Measurements from ENCODE around the gene NECTIN1.

Gene NECTIN1

DNA sequence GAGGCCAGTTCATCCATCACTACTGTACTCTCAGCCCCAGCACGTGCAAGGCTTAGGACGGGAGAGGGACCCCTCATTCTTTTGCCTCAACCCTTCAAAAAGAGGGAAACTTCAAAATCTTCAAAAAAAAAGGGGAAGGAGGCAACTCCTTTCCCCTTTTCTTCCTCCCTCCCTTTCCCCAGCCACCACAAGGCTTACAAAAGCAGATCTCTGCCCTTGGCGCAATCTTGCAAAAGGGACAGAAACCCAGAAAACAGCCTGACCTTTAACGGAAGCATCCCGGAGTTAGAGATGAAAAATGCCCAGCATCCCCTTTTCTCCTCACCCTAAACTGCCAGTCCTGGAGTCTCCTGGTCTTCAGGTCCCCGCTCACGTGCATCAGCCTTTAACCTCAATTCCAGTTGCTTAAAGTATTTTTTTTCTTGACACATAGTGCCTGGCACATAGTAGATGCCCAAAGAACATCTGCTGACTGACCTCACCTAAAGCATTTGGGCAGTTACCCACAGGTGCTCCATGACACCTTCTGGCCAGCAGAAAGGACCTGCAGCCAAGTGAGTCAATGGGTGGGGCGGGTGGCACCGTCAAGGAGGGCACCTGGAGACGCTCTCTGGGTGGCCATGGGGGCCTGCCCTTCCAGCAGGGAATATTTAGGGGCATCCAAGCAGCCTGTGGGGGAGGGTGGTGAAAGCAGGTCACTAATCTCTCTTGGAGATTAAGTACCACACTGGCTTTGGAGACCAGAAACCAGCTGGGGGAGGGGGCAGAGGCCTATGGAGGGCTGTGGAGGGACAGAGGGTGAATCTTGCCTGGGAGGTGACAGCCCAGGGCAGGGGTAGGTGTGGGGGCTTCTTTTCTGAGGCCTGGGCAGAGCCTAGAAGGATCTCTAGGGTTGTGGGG, 16.3 kb downstream of the NECTIN1 start:
- DNase-seq, result no peak

DNA sequence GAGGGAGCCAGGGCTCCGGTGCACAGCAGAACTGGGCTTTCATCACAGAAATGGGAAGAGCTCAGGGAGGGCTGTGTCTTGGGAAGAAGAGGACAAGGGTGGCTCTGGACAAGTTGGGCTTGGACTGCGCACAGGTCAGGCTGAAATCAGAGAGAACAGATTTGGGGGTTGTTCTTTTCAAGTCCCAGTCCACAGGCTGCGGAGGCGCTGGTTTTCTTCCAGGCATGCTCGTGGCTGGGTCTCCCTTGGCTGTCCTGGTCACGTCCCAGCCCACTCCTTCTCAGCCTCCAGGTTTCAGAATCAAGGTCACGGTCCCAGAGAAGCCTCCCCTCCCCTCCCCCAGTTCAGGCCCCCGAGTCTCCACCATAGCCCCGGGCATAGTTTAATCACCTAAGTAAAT, 17.0 kb downstream of the NECTIN1 start:
- no peak for DNase-seq

GRCh38 chr11:119711476-119711875, 17.5 kb downstream of the NECTIN1 start:
- no peak for DNase-seq

- DNase-seq, result no peak
These were observed 18.6 kb downstream of the NECTIN1 start for GRCh38 chr11:119710417-119710816.

GRCh38 chr11:119709638-119710346, 19.2 kb downstream of the NECTIN1 start:
- DNase-seq, result no peak

DNA sequence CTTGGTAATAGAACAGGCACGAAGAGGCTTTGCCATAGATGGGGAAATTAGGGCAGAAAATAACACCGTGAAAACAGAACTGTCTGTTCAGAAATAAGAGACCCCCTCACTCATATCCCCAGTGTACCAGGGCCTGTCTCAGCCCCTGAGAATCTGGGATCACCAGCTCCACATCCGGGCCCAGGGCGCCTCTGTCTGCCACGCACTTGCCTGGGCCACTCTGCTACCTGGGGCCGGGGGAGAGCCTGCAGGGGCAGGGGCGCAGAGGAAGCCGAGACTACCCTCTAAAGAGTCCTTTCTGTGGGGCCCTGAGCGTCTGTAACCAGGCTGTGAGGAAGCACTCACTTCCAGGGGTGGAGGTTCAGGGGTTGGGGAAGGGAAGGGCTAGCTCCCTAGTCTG, 19.8 kb downstream of the NECTIN1 start:
- no peak for DNase-seq

- no peak for DNase-seq
These were observed 20.6 kb downstream of the NECTIN1 start for GRCh38 chr11:119708384-119708783.

DNA sequence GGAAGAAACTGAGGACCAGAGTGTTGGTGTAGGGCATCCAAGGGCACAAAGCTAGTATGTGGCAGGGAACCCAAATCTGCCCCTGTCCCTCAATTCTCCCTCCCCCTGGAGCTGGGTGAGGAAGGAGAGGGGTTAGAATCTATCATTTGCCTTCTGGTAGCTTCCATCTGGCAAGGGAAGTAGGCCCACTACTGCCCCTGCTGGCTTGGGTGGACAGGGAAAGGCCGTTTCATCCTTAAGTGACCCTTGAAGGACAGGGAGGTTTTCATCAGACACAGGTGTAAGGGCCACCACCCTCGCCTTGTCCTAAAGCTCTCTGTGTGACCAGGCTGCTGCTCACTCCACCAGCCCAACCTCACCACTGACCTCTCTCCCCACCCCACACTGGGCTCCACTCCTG, 22.1 kb downstream of the NECTIN1 start:
- no peak for DNase-seq

DNA sequence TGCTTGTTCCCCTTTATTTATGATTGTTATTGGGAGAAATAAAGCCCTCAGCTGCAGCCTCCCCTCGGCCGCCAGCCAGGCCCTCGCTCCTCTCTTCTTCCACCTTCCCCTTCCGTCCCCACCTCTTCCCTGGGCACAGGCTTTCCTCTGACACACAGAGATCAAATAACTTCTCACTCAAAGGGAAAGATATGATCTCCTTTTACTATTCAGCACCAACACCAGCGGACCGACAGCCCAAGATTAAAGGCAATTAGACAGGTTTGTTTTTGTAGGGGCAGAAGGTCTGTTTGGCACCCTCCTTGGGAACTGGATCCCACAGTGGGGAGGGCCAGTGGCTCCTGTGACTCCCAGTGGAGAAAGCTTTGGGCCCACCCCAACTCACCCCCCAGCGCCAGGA, 23.0 kb downstream of the NECTIN1 start:
- no peak for DNase-seq

GRCh38 chr11:119705362-119705761, 23.6 kb downstream of the NECTIN1 start:
- DNase-seq, result no peak

GRCh38 chr11:119704849-119705248, 24.2 kb downstream of the NECTIN1 start:
- no peak for DNase-seq

DNA sequence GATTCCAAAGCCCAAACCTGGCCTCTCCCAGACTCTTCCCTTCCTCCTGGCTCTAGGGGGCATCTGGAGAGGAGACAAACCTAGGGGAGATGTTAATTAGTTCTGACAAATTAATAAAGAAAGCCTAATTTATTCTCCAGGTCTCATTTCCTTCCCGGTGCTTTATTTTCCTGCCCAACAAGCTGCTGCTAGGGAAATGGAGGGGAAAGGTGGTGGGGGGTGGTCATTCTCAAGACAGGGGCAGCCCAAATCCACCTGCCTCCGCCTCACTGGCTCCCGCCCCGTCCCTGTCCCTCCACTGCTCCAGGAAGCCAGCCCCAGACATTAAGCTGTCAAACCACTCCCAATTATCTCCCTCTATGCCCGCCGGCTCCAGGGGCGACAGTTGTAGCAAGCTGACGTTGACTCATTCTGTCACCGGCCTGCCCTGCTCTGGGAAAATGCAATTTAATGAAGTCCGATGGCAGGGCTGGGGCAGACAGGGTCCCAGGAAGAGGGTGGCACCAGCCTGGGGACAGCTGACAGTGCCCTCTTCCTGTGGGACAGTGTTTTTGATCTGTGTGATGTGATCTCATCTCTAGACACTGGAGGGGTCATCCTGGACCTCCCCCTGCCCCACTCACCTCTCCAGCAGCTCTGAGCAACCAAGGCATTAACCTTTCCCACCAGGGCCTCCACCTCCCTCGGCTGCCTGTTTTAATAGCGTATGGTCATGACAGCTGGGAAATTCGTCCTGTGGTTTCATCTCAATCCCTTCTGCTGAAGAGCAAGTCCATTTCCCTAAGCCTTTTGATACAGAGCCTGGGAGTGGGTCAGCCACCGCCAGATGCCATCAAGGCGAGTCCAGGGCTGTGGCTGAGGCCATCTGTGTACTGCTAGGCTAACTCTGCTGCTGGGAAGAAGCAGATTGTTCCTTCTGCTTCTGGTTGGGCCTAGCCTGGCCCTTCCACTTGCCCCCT, 27.1 kb downstream of the NECTIN1 start:
- no peak for DNase-seq

DNA sequence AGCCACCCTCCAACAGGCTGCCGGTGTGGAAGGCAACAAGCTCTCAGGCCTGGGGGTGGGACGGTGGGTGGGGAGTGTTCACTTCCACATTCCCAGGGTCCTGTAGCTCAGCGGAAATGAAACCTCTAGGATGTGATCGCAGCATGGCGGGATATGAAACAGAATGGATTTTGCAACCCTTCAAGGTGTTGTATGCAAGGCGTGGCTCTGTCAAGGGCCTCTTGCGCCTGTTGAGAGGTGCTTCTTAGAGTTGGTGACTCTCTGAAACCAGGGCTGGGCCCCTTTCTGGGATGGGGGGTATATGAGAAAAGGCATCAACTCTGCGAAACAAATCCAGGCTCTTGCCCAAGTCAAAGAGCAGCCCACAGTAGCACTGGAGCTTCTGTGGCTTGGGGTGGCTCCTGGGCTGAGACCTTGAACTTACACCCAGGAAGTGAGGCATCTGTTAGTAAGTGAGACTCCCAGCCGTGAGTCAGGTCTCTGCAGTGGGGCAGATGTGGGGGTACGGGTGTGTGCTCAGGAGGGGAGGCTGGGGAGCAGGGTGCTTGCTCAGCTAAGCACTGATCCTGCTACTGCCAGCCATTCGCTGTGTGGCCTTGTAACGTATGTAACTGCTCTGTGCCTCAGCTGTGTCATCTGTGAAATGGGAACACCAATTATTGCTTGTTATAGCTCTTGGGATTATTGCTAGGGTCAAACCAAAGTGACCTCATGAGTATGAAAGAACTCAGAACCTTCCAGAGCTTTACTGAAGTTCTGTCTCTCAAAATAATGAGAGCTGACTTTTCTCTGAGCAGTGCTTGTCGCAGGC, 28.3 kb downstream of the NECTIN1 start:
- DNase-seq, result no peak

- DNase-seq, result no peak
These were observed 29.0 kb downstream of the NECTIN1 start for GRCh38 chr11:119700030-119700429.

DNA sequence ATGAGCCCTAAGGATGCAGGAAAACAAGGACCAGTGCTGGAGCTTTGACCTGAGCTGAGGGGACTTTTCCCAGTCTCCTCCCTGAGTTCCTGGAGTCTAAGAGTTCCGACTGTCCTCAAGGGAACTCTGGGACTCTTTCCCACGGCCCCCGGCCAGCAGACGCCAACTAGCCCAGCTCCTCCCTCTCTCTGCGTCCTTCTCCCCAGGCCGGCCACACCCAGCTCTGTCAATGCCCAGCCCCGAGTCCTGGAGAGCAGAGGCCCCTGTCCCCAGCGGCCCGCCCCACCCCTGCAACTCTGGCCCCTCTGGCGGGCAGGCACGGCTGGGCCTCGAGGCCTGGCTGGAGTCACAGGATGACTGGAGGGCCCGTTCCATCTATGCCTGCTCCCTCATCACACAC, 29.8 kb downstream of the NECTIN1 start:
- no peak for DNase-seq

- no peak for DNase-seq
These were observed 31.1 kb downstream of the NECTIN1 start for GRCh38 chr11:119697882-119698281.

- DNase-seq, result no peak
These were observed 31.6 kb downstream of the NECTIN1 start for GRCh38 chr11:119697445-119697844.

DNA sequence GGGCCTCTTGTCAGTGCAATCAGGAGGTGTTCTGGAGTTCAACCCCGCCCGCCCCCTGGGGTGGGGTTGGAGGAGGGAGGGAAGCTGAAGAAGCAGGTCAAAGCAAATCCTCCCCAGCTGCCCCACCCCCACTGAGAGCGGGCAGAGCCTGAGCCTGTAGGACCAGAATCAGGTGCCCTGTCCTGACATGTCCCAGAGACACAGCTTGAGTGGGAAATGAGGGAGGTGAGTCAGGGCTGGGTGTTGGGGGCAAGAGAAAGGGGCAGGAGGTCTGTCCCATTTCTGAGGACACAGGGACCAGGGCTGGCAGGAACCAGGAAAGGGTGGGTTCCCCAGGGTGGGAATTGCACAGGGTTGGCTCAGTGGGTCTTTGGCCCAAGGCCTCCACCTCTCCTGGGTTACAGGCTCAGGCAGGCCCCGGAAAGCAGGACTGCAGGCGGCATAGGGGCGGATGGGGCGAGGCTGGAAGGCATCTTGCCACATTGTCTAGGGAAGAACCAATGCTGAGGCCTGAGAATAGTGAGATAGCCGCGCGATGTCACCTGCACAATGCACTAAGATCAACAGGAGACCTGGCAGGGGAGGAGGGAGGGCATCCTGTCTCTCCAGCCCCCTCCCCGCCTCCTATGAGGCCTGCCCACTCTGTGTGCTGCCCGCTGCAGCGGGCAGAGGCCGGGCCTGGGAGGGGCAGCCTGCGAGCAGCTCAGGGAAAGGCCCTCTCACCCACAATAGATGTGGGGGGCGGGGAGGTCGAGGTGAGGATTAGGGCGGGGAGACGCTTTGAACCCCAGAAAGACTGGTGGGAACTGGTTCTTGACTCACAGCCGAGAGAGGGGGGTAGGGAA, 32.4 kb downstream of the NECTIN1 start:
- no peak for DNase-seq

GRCh38 chr11:119694334-119694733, 34.7 kb downstream of the NECTIN1 start:
- DNase-seq, result no peak

DNA sequence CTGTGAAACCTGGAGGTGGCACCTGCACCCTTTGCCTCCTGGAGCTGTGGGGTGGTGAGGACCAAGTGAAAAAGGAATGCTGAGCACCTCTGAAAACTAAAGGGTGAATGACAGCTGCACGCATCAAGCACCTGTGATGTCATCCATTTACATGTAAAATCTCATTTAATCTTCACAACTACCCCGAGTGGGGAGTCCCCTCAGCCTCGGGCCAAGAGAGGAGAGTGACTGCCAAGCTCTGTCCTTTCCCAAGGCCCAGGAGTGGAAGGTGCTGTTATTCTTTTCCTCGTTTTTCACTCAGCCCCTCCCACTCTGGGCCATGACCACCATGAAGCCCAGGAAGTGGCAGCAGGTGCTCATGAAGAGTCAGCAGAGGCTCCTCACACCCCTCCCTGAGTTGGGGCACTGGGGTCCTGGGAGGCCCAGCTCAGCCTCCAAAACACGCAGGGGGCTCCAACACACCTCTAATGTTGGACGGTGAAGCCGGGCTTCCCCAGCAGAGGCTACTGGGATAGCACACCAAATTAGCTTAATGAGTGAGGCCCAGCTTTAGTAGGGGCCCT, 35.7 kb downstream of the NECTIN1 start:
- no peak for DNase-seq

DNA sequence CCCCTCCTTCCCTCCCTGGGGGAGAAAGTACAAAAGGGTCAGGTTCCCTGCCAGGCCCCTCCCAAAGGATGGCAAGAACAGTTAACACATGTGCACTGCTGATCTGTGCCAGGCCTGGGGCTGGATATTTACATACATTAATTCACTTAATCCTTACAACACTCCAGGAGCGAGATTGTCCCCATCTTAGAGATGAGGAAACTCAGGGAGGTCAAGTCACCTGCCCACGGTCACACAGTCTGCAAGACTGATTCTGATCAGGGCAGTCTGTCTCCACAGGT, 36.5 kb downstream of the NECTIN1 start:
- DNase-seq, result no peak

All from amniotic stem cell (primary cell).